ENCODE data around the gene SMG6. TPM values are rescaled to one million over a fixed set of nuclear protein-coding genes. Genes with fewer than 3 reads are reported as not detected.

The SMG6 gene
- total and polyA plus RNA-seq, 2 donors (not counting 3 experiments of a cell fraction or from before 2014, with no cell fraction given), result 40.1 to 42.2 TPM

DNA sequence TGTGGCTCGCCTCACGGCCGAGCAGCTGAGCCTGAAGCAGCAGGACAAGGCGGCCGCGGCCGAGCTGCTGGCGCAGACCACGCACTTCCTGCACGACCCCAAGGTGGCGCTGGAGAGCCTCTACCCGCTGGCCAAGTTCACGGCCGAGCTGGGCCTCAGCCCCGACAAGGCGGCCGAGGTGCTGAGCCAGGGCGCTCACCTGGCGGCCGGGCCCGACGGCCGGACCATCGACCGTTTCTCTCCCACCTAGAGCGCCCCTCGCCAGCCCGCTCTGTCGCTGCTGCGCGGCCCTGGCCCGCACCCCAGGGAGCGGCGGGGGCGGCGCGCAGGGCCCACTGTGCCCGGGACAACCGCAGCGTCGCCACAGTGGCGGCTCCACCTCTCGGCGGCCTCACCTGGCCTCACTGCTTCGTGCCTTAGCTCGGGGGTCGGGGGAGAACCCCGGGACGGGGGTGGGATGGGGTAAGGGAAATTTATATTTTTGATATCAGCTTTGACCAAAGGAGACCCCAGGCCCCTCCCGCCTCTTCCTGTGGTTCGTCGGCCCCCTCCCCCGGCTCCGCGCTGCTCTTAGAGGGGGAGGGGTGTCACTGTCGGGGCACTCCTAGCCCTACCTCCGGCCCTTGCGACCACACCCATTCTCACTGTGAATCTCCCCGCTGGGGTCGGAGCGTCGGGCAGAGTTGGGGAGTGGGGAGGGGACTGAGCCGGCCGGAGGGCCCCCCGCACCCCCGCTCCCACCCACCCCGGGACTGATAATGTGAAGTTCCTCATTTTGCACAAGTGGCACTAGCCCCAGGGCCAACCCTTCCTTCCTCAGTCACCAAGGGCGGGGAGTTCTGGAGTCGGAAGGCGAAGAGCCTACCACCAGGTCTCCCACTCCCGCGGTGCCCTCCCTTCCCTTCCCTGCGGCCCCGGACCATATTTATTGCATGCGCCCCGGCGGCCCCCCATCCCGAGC, 244.7 kb downstream of the SMG6 start:
- no peaks in the 10 kb centered on the region for H3K27me3 ChIP-seq (ENCODE audit: control insufficient read depth in 2 of 2, insufficient read depth in 2 of 2, low read length in 2 of 2)
- no peak overlapping the region for H3K4me3 ChIP-seq (replicated peaks in 1 of 3; ENCODE audit: insufficient read depth in 1 of 3, low read depth in 1 of 3, low read length in 3 of 3)
- FAIRE-seq, result peak; percentile 38
- H2AFZ ChIP-seq (ENCODE audit: low read depth, low read length), result no peak overlapping the region
- H3K27ac ChIP-seq (ENCODE audit: insufficient read depth, low read depth, low read length), result no peak overlapping the region
- H3K4me2 ChIP-seq (ENCODE audit: insufficient read depth, low read length), result no peak overlapping the region
- no peak for TF ChIP-seq POLR2A (IDR thresholded peaks at IDR 0.05; ENCODE audit: low read depth, low read length)
- peak; percentile 63 to 65 for TF ChIP-seq CTCF (IDR thresholded peaks at IDR 0.05; ENCODE audit: extremely low read depth in 1 of 2, insufficient read depth in 1 of 2, low read depth in 1 of 2, low read length in 2 of 2)
- TF ChIP-seq MYC (IDR thresholded peaks at IDR 0.05; ENCODE audit: low read depth, low read length), result no peak
- TF ChIP-seq MAX (IDR thresholded peaks at IDR 0.05; ENCODE audit: insufficient read depth, insufficient read length), result no peak
- CTCF ChIA-PET, result interaction anchor here (0.7 to 17.2 kb wide), 12 partner anchors 8 to 222 kb away, joined by 3 to 455 read pairs (median 4); no protein-coding TSS in a partner anchor
- peaks cover 28% of the 10 kb centered on the region for H3K79me2 ChIP-seq (ENCODE audit: control insufficient read depth, insufficient read depth, low read length)
- intact Hi-C loops (cut with micrococcal nuclease), result no loop called here
- no peaks in the 10 kb centered on the region for H3K9me1 ChIP-seq (replicated peaks; ENCODE audit: control insufficient read depth, extremely low read depth, insufficient read depth, low read length)
- DNase-seq (ENCODE audit: low read depth, low spot score), result no peak
- H3K36me3 ChIP-seq (ENCODE audit: control insufficient read depth in 2 of 2, extremely low read depth in 1 of 2, insufficient read depth in 2 of 2, low read length in 2 of 2), result peaks cover 3 to 13% of the 10 kb centered on the region in 2 experiments
- H3K4me1 ChIP-seq (ENCODE audit: control insufficient read depth, extremely low read depth, insufficient read depth, low read length), result peaks cover 23% of the 10 kb centered on the region
- no peak overlapping the region for H3K9ac ChIP-seq (replicated peaks; ENCODE audit: extremely low read depth, insufficient read depth, low read length)
- no peaks in the 10 kb centered on the region for H4K20me1 ChIP-seq (replicated peaks; ENCODE audit: control insufficient read depth, extremely low read depth, insufficient read depth, low read length)
- H3K9me3 ChIP-seq (replicated peaks; ENCODE audit: control insufficient read depth, insufficient read depth, low read length), result no peaks in the 10 kb centered on the region
- dilution Hi-C loops (cut with MboI; ENCODE audit: extremely low pct_ligation_motif_present, low sequenced_read_pairs), result no loop called here
- POLR2A ChIA-PET, result interaction anchor here (1.4 kb wide), 1 partner anchor 9 kb away, joined by 3 read pairs; no protein-coding TSS in a partner anchor
- BruUV-seq (replicated peaks), result no TSS peak
